GM19328 (cell line): Measurements from ENCODE around the gene KRT75.
"Not testable (repeated sequence)": the region's sequence is repeated elsewhere in the genome, so short reads cannot be mapped to it uniquely, and the experiment has no call there.

ENCODE experiments used
- ATAC-seq: cut with Tn5 transposase; IDR thresholded peaks from one replicate; pipeline ENCODE4 v1.9.1; 2021; ENCODE audit warnings: mild to moderate bottlenecking, moderate library complexity; ENCODE audit not compliant: unreplicated experiment

Gene KRT75

GRCh38 chr12:52434081-52434733 is at the start of gene KRT75:
TSS of gene KRT75 (minus strand) at chr12:52434371. CDS start at chr12:52434304, 67 bp downstream.
- no peak for ATAC-seq

GRCh38 chr12:52480073-52480472 is 45.9 kb upstream of the KRT75 start:
- no peak for ATAC-seq

- no peak for ATAC-seq
Measured at GRCh38 chr12:52477651-52478050, 43.5 kb upstream of the KRT75 start.

GRCh38 chr12:52474212-52474611 is 40.0 kb upstream of the KRT75 start:
- ATAC-seq = no peak

GRCh38 chr12:52473768-52474167 is 39.6 kb upstream of the KRT75 start, which contains the start of gene KRT6C:
TSS of gene KRT6C (minus strand) at chr12:52473805. CDS start at chr12:52473737, 68 bp downstream.
- no peak for ATAC-seq

- ATAC-seq = no peak
Measured at GRCh38 chr12:52469853-52470252, 35.7 kb upstream of the KRT75 start.

GRCh38 chr12:52464897-52465296 is 30.7 kb upstream of the KRT75 start:
- ATAC-seq = no peak

GRCh38 chr12:52461693-52462092 is 27.5 kb upstream of the KRT75 start:
- ATAC-seq = no peak

GRCh38 chr12:52458861-52459260 is 24.7 kb upstream of the KRT75 start:
- ATAC-seq = no peak

GRCh38 chr12:52455821-52456220 is 21.6 kb upstream of the KRT75 start:
- no peak for ATAC-seq

- ATAC-seq = no peak
Measured at GRCh38 chr12:52454411-52455201, 20.4 kb upstream of the KRT75 start.

- no peak for ATAC-seq
Measured at GRCh38 chr12:52452101-52452500, 17.9 kb upstream of the KRT75 start, which contains the start of gene KRT6B. TSS of gene KRT6B (minus strand) at chr12:52452146. CDS start at chr12:52452078, 68 bp downstream.

- no peak for ATAC-seq
Measured at GRCh38 chr12:52448228-52448627, 14.1 kb upstream of the KRT75 start.

- not testable (repeated sequence) for ATAC-seq
Measured at GRCh38 chr12:52447196-52447595, 13.0 kb upstream of the KRT75 start.

- ATAC-seq = no peak
Measured at GRCh38 chr12:52446367-52447045, 12.3 kb upstream of the KRT75 start.

GRCh38 chr12:52445876-52446275 is 11.7 kb upstream of the KRT75 start:
- ATAC-seq = no peak

- no peak for ATAC-seq
Measured at GRCh38 chr12:52444647-52445595, 10.8 kb upstream of the KRT75 start.

- ATAC-seq = no peak
Measured at GRCh38 chr12:52443966-52444365, 9.8 kb upstream of the KRT75 start.

- no peak for ATAC-seq
Measured at GRCh38 chr12:52442600-52443061, 8.5 kb upstream of the KRT75 start.

- ATAC-seq = no peak
Measured at GRCh38 chr12:52441320-52441911, 7.2 kb upstream of the KRT75 start.
